Muscle of back (tissue), 11 donors: ENCODE data around the gene ADH7. TPM values are rescaled to one million over a fixed set of nuclear protein-coding genes. Genes with fewer than 3 reads are reported as not detected.
"Not testable (repeated sequence)": the region's sequence is repeated elsewhere in the genome, so short reads cannot be mapped to it uniquely, and the experiment has no call there.

Source experiments
- DNase-seq, 3 donors: peaks; one replicate each; pipeline versions ENCODE4 v3.0.0 to v3.0.0-alpha.2; 2013
- polyA plus RNA-seq, 10 donors: library from polyadenylated mRNA; unstranded; fragments of 120-200 nt; gene quantifications; one replicate each; pipeline ENCODE4 v1.2.1, GENCODE V29; 2013; ENCODE audit not compliant: insufficient read length in 10 of 10

Gene ADH7
- polyA plus RNA-seq, 10 donors = 0.05 to 0.19 TPM; not detected in 8

- DNase-seq = no peak
These were observed 53.5 kb downstream of the ADH7 start for GRCh38 chr4:99381588-99382175.

GRCh38 chr4:99379571-99379970, 55.6 kb downstream of the ADH7 start:
- peak in 1 of 3 donors; percentile 27 for DNase-seq

- DNase-seq = no peak
These were observed 56.3 kb downstream of the ADH7 start for GRCh38 chr4:99378876-99379275.

- DNase-seq = peak in 2 of 3 donors; percentile 32 to 58
These were observed 57.8 kb downstream of the ADH7 start for GRCh38 chr4:99377341-99377740.

GRCh38 chr4:99372464-99372863, 62.7 kb downstream of the ADH7 start:
- not testable (repeated sequence) for DNase-seq

GRCh38 chr4:99367817-99368216, 67.3 kb downstream of the ADH7 start:
- DNase-seq = not testable (repeated sequence)

GRCh38 chr4:99366491-99366890, 68.7 kb downstream of the ADH7 start:
- no peak for DNase-seq

GRCh38 chr4:99362768-99363167, 72.4 kb downstream of the ADH7 start:
- DNase-seq = peak in 1 of 3 donors; percentile 24

Other genes with a start within 250 kb of the ADH7 start
- gene ADH6, start 216.1 kb downstream of the ADH7 start, polyA plus RNA-seq = 1 to 10 TPM in 5 of 10 donors, under 1 TPM in 5; 0.27 to 2.9 (median 1.1) TPM
- gene ADH1A, start 144.4 kb downstream of the ADH7 start, polyA plus RNA-seq = 1 to 10 TPM in 2 of 10 donors, under 1 TPM in 8; 0.49 to 1.5 (median 0.77) TPM
- gene ADH1B, start 113.9 kb downstream of the ADH7 start, polyA plus RNA-seq = 10 to 100 TPM in 7 of 10 donors, 1 to 10 TPM in 3; 8.3 to 39.5 (median 14.7) TPM
- gene ADH1C, start 82.6 kb downstream of the ADH7 start, polyA plus RNA-seq = 1 to 10 TPM; 4.1 to 8.3 (median 6.2) TPM
- gene C4orf17, start 75.7 kb upstream of the ADH7 start, polyA plus RNA-seq = under 1 TPM in 6 of 10 donors, not detected in 4; 0.07 to 0.21 (median 0.15) TPM
- gene TRMT10A, start 128.7 kb upstream of the ADH7 start, polyA plus RNA-seq = 10 to 100 TPM in 5 of 10 donors, 1 to 10 TPM in 5; 7.5 to 13.1 (median 9.7) TPM
- 1 to 10 TPM in 5 of 10 donors, under 1 TPM in 5; 0.58 to 2.3 (median 1.0) TPM for gene MTTP, start 139.5 kb upstream of the ADH7 start, polyA plus RNA-seq
- 100 to 1,000 TPM in 4 of 10 donors, 10 to 100 TPM in 6; 54.8 to 134 (median 91.4) TPM for gene C4orf54, start 222.5 kb upstream of the ADH7 start, polyA plus RNA-seq